UCSD-AML1 (cell line): Measurements from ENCODE around the gene SCYGR3.

Experiments
- DNase-seq: peaks from one replicate; lab custom pipeline; 2025; ENCODE audit not compliant: unreplicated experiment; lab: John Stamatoyannopoulos, UW

The SCYGR3 gene

GRCh38 chr2:227566012-227566411 lies 48.6 kb downstream of the SCYGR3 start:
- no peak for DNase-seq

- no peak for DNase-seq
Measured at GRCh38 chr2:227565080-227565479, 49.6 kb downstream of the SCYGR3 start.
